ENCODE data around the gene BRPF3.

The BRPF3 gene

GRCh38 chr6:36268478-36269275, 72.1 kb downstream of the BRPF3 start:
- DNase-seq (ENCODE audit: low read depth) = peak; percentile 34

GRCh38 chr6:36269834-36270705, 73.5 kb downstream of the BRPF3 start, which contains the start of gene PNPLA1:
TSS of gene PNPLA1 (plus strand) at chr6:36270060. CDS start at chr6:36270460, 400 bp downstream.
- no peak for DNase-seq (ENCODE audit: low read depth)

GRCh38 chr6:36272234-36272633, 75.7 kb downstream of the BRPF3 start:
- DNase-seq (ENCODE audit: low read depth) = no peak

GRCh38 chr6:36273067-36273466, 76.5 kb downstream of the BRPF3 start:
- DNase-seq (ENCODE audit: low read depth) = no peak

GRCh38 chr6:36273802-36274514, 77.4 kb downstream of the BRPF3 start:
- no peak for DNase-seq (ENCODE audit: low read depth)

- no peak for DNase-seq (ENCODE audit: low read depth)
These were observed 80.3 kb downstream of the BRPF3 start for GRCh38 chr6:36276581-36277536.

- DNase-seq (ENCODE audit: low read depth) = no peak
These were observed 81.5 kb downstream of the BRPF3 start for GRCh38 chr6:36277946-36278470.

GRCh38 chr6:36280467-36280866, 83.9 kb downstream of the BRPF3 start:
- no peak for DNase-seq (ENCODE audit: low read depth)

- no peak for DNase-seq (ENCODE audit: low read depth)
These were observed 84.4 kb downstream of the BRPF3 start for GRCh38 chr6:36280983-36281382.

All from iris pigment epithelial cell (primary cell).